Trophoblast cell (in vitro differentiated cells and primary cell): ENCODE measurements around the gene CMTR1.

Experiments
- DNase-seq, 2 donors: peaks; one replicate each; pipeline ENCODE4 v3.0.0-alpha.2; 2016
- H2AFZ ChIP-seq: 2 replicates; pipeline ENCODE4 v1.6.1; 2013; ENCODE audit warnings: low read length, moderate library complexity, mild to moderate bottlenecking; ENCODE audit not compliant: insufficient read depth, poor library complexity
- H2AK5ac ChIP-seq: 2 replicates; pipeline ENCODE4 v1.6.1; 2013; ENCODE audit warnings: mild to moderate bottlenecking, low read length
- H2BK120ac ChIP-seq: 2 replicates; pipeline ENCODE4 v1.6.1; 2013; ENCODE audit warnings: low read length, mild to moderate bottlenecking, moderate library complexity; ENCODE audit not compliant: insufficient read depth, poor library complexity
- H2BK12ac ChIP-seq: 2 replicates; pipeline ENCODE4 v1.6.1; 2013; ENCODE audit warnings: mild to moderate bottlenecking, low read length, moderate library complexity
- H2BK5ac ChIP-seq: 2 replicates; pipeline ENCODE4 v1.6.1; 2013; ENCODE audit warnings: low read length, low read depth, moderate library complexity, mild to moderate bottlenecking; ENCODE audit not compliant: poor library complexity
- H3K14ac ChIP-seq: 2 replicates; pipeline ENCODE4 v1.6.1; 2013; ENCODE audit warnings: mild to moderate bottlenecking, low read length
- H3K18ac ChIP-seq: 2 replicates; pipeline ENCODE4 v1.6.1; 2013; ENCODE audit warnings: mild to moderate bottlenecking, low read length
- H3K23ac ChIP-seq: 2 replicates; pipeline ENCODE4 v1.6.1; 2013; ENCODE audit warnings: low read length
- H3K27ac ChIP-seq: 2 replicates; pipeline ENCODE4 v1.5.1; 2013; ENCODE audit warnings: low read depth, mild to moderate bottlenecking, inconsistent platforms, low read length, moderate library complexity
- H3K27me3 ChIP-seq: 2 replicates; pipeline ENCODE4 v1.6.1; 2013; ENCODE audit warnings: inconsistent platforms, mild to moderate bottlenecking, low read length, moderate library complexity; ENCODE audit not compliant: insufficient read depth
- H3K36me3 ChIP-seq, 2 experiments: 1 replicate in 1 of 2; 2 replicates in 1 of 2; pipeline ENCODE4 v1.6.1; 2013; ENCODE audit warnings: low read length in 2 of 2, mild to moderate bottlenecking in 2 of 2, moderate library complexity in 1 of 2; ENCODE audit not compliant: insufficient read depth in 2 of 2, control insufficient read depth in 1 of 2
- H3K4ac ChIP-seq: 2 replicates; pipeline ENCODE4 v1.6.1; 2013; ENCODE audit warnings: low read depth, mild to moderate bottlenecking, low read length, moderate library complexity
- H3K4me1 ChIP-seq, 2 experiments: 1 replicate in 1 of 2; 2 replicates in 1 of 2; pipeline ENCODE4 v1.6.1; 2013; ENCODE audit warnings: low read length in 2 of 2, mild to moderate bottlenecking in 2 of 2, moderate library complexity in 1 of 2; ENCODE audit not compliant: insufficient read depth in 2 of 2, control insufficient read depth in 1 of 2
- H3K4me2 ChIP-seq: 2 replicates; pipeline ENCODE4 v1.6.1; 2013; ENCODE audit warnings: inconsistent platforms, mild to moderate bottlenecking, low read length, moderate library complexity
- H3K4me3 ChIP-seq: 2 replicates; pipeline ENCODE4 v1.5.1; 2013; ENCODE audit warnings: mild to moderate bottlenecking, low read depth, low read length, inconsistent platforms
- H3K79me1 ChIP-seq: one replicate; pipeline ENCODE4 v1.6.1; 2013; ENCODE audit warnings: low read length
- H3K79me2 ChIP-seq: 2 replicates; pipeline ENCODE4 v1.6.1; 2013; ENCODE audit warnings: low read length, mild to moderate bottlenecking; ENCODE audit not compliant: control insufficient read depth, insufficient read depth, poor library complexity
- H3K9ac ChIP-seq: 2 replicates; pipeline ENCODE4 v1.6.1; 2013; ENCODE audit warnings: mild to moderate bottlenecking, low read length
- H3K9me3 ChIP-seq: 2 replicates; pipeline ENCODE4 v1.6.1; 2013; ENCODE audit warnings: low read depth, mild to moderate bottlenecking, control low read depth, inconsistent platforms, low read length; ENCODE audit not compliant: insufficient read depth
- H4K12ac ChIP-seq: 2 replicates; pipeline ENCODE4 v1.6.1; 2013; ENCODE audit warnings: low read depth, mild to moderate bottlenecking, low read length, moderate library complexity
- H4K8ac ChIP-seq: 2 replicates; pipeline ENCODE4 v1.6.1; 2013; ENCODE audit warnings: low read depth, mild to moderate bottlenecking, low read length, moderate library complexity
- H4K91ac ChIP-seq: one replicate; pipeline ENCODE4 v1.6.1; 2013; ENCODE audit warnings: low read depth, mild to moderate bottlenecking, low read length, moderate library complexity
- WGBS: extraction: QIAGEN DNeasy Blood & Tissue Kit; methylation state at CpG from one replicate; pipeline ENCODE4 v1.1.7; 2013; ENCODE audit warnings: missing lambda C conversion rate; ENCODE audit not compliant: insufficient read length, insufficient coverage; ENCODE audit errors: extremely low coverage; 5-methylcytosine and 5-hydroxymethylcytosine counted together

CMTR1 gene

GRCh38 chr6:37409501-37409900 is 23.5 kb upstream of the CMTR1 start:
- DNase-seq: no peak
- Histone ChIP-seq H3K4me1 (no peaks in the 10 kb centered on the region), H3K4me3 (no peak overlapping the region), H3K14ac (no peak overlapping the region), H2BK12ac (no peak overlapping the region), H3K18ac (no peak overlapping the region), H3K79me2 (no peaks in the 10 kb centered on the region), H3K36me3 (no peaks in the 10 kb centered on the region), H4K91ac (no peak overlapping the region), H3K9me3 (no peaks in the 10 kb centered on the region), H2BK120ac (no peak overlapping the region), H2BK5ac (no peak overlapping the region), H3K27ac (no peak overlapping the region), H4K12ac (no peak overlapping the region), H4K8ac (no peak overlapping the region), H3K4me2 (no peak overlapping the region), H3K4ac (no peak overlapping the region), H2AFZ (no peak overlapping the region), H2AK5ac (no peak overlapping the region), H3K9ac (no peak overlapping the region), H3K27me3 (no peaks in the 10 kb centered on the region), H3K79me1 (no peaks in the 10 kb centered on the region), H3K23ac (no peak overlapping the region)
- WGBS: no CpG with 5 or more reads among the region's 1 CpG

- Histone ChIP-seq H2AK5ac (no peak overlapping the region), H3K4me2 (no peak overlapping the region), H3K4ac (no peak overlapping the region), H2AFZ (no peak overlapping the region), H3K79me1 (no peaks in the 10 kb centered on the region), H4K8ac (no peak overlapping the region), H3K36me3 (no peaks in the 10 kb centered on the region), H3K79me2 (no peaks in the 10 kb centered on the region), H3K23ac (no peak overlapping the region), H3K9me3 (no peaks in the 10 kb centered on the region), H3K9ac (no peak overlapping the region), H3K27ac (no peak overlapping the region), H2BK120ac (no peak overlapping the region), H3K27me3 (no peaks in the 10 kb centered on the region), H3K4me3 (no peak overlapping the region), H3K14ac (no peak overlapping the region), H4K12ac (no peak overlapping the region), H4K91ac (no peak overlapping the region), H3K18ac (no peak overlapping the region), H2BK12ac (no peak overlapping the region), H3K4me1 (no peaks in the 10 kb centered on the region), H2BK5ac (no peak overlapping the region)
- WGBS: no CpG with 5 or more reads among the region's 2 CpGs
- no peak for DNase-seq
Observed at GRCh38 chr6:37417393-37417792, 15.6 kb upstream of the CMTR1 start.

- Histone ChIP-seq H2BK120ac (no peak overlapping the region), H3K27me3 (no peaks in the 10 kb centered on the region), H3K79me1 (no peaks in the 10 kb centered on the region), H3K18ac (no peak overlapping the region), H3K4me2 (no peak overlapping the region), H3K27ac (no peak overlapping the region), H2AK5ac (no peak overlapping the region), H3K79me2 (no peaks in the 10 kb centered on the region), H3K4ac (no peak overlapping the region), H3K9me3 (no peaks in the 10 kb centered on the region), H3K36me3 (no peaks in the 10 kb centered on the region), H2BK5ac (no peak overlapping the region), H4K8ac (no peak overlapping the region), H3K4me1 (no peaks in the 10 kb centered on the region), H3K4me3 (no peak overlapping the region), H2BK12ac (no peak overlapping the region), H3K9ac (no peak overlapping the region), H3K23ac (no peak overlapping the region), H4K91ac (no peak overlapping the region), H4K12ac (no peak overlapping the region), H3K14ac (no peak overlapping the region), H2AFZ (no peak overlapping the region)
- no CpG with 5 or more reads among the region's 5 CpGs for WGBS
- DNase-seq: no peak
Observed at GRCh38 chr6:37418722-37419121, 14.3 kb upstream of the CMTR1 start.

DNA sequence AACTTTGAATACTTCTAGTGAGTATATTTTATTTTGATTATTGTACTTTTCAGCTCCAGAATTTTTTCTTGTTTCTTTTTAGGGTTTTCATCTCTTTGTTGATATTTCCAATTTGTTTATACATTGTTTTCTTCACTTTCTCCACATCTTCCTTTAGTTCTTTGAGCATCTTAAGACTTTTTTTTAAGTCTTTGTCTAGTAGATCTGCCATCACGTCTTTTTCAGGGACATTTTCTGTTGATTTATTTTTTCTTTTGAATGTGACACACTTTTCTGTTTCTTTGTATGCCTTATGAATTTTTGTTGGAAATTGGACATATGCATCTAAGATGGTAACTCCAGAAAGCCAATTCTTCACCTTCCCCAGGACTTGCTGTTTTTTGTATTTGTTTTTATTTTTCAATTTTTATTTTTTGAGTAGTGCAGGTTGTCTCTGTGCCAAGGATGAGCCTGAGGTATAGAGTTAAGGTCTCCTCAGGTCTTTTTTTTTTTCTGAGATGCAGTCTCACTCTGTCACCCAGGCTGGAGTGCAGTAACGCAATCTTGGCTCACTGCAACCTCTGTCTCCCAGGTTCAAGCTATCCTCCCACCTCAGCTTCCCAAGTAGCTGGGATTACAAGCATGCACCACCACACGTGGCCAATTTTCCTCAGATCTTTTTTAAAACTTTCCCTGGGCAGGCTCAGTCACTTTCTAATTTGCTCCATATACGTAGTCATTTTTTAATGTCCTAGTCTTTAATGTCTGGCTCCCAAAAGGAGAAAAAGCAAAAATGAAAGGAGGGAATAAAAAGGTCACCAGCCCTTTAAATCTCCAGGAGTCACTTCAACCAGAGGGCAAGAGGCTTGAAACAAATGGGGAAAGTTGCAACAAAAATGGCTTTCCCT is 6.7 kb upstream of the CMTR1 start:
- H4K8ac ChIP-seq: no peak overlapping the region
- H2BK5ac ChIP-seq: no peak overlapping the region
- H3K9ac ChIP-seq: no peak overlapping the region
- peaks cover 2% of the 10 kb centered on the region for H3K9me3 ChIP-seq
- no peak overlapping the region for H3K23ac ChIP-seq
- no peaks in the 10 kb centered on the region for H3K36me3 ChIP-seq
- H3K18ac ChIP-seq: no peak overlapping the region
- DNase-seq: no peak
- no peak overlapping the region for H3K4me2 ChIP-seq
- no peaks in the 10 kb centered on the region for H3K4me1 ChIP-seq
- H3K4ac ChIP-seq: no peak overlapping the region
- H3K79me2 ChIP-seq: no peaks in the 10 kb centered on the region
- no peak overlapping the region for H3K4me3 ChIP-seq
- H4K12ac ChIP-seq: no peak overlapping the region
- no peak overlapping the region for H3K27ac ChIP-seq
- no CpG with 5 or more reads among the region's 4 CpGs for WGBS
- H2AFZ ChIP-seq: no peak overlapping the region
- H3K14ac ChIP-seq: no peak overlapping the region
- H3K27me3 ChIP-seq: no peaks in the 10 kb centered on the region
- no peak overlapping the region for H4K91ac ChIP-seq
- H2BK12ac ChIP-seq: no peak overlapping the region
- no peaks in the 10 kb centered on the region for H3K79me1 ChIP-seq
- no peak overlapping the region for H2BK120ac ChIP-seq
- H2AK5ac ChIP-seq: no peak overlapping the region
